Colonic mucosa (tissue), 4 donors: Measurements from ENCODE around the gene RREB1. TPM values are rescaled to one million over a fixed set of nuclear protein-coding genes. Genes with fewer than 3 reads are reported as not detected.

Experiments used
- DNase-seq: peaks from one replicate; pipeline ENCODE4 v3.0.0-alpha.2; 2020
- H3K27ac ChIP-seq: fragments of 200-600 bp; one replicate; pipeline ENCODE4 v1.8.0; 2021
- H3K27me3 ChIP-seq: fragments of 200-600 bp; one replicate; pipeline ENCODE4 v1.8.0; 2021
- H3K36me3 ChIP-seq: fragments of 200-600 bp; one replicate; pipeline ENCODE4 v1.8.0; 2021
- H3K4me1 ChIP-seq: fragments of 200-600 bp; one replicate; pipeline ENCODE4 v1.8.0; 2021; ENCODE audit warnings: mild to moderate bottlenecking
- H3K4me3 ChIP-seq: fragments of 200-600 bp; one replicate; pipeline ENCODE4 v1.8.0; 2021
- H3K9ac ChIP-seq, 2 donors: one replicate each; pipeline ENCODE4 v1.7.0; 2013; ENCODE audit warnings: control low read depth in 2 of 2, low read depth in 2 of 2, low read length in 2 of 2
- H3K9me3 ChIP-seq: fragments of 200-600 bp; one replicate; pipeline ENCODE4 v1.8.0; 2021
- CTCF ChIP-seq: fragments of 200-600 bp; IDR thresholded peaks from one replicate; pipeline ENCODE4 v1.8.0; 2022; ENCODE audit warnings: antibody characterized with exemption, mild to moderate bottlenecking
- intact Hi-C: fragments of 100-400 bp; cut with DNase I; formaldehyde crosslinking; loops from one replicate; pipeline ENCODE4 v1.14.1; 2022
- total RNA-seq, 2 donors: library from RNA; stranded (reverse); fragmentation: NEBNext Ultra II Directional in 1 of 2; extraction: Animal tissue kit (Norgen Biotek cat#: 25700) in 1 of 2; gene quantifications; one replicate each; pipeline ENCODE4 v1.2.1, GENCODE V29; 2021
- donor health status: healthy.
- donor health status: DM: no; HTN: no; CAD: no.
- donor health status: DM: no; HTN: no; CAD: no.

RREB1 gene
- total RNA-seq, 2 donors from 2014 or later: 79.0 to 81.3 TPM

DNA sequence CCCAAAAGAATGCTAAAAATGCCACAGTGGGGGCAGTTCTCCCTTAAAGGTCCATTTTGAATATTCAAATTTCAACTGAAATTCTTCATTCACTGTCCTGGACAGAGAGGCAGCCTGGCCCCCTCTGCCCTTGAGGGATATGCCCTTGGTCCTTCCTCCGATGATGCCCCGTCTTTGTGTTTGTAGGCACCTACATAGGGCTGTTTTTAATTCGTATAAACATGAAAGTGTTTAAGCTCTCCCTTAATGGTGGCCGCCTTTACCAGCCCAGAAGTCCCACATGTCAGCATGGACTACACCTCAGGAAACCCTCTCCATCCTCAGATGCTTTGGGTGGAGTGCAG is 135.0 kb downstream of the RREB1 start:
- no peaks in the 10 kb centered on the region for H3K9me3 ChIP-seq
- intact Hi-C loops: loop anchor here (5.0 to 10.0 kb wide), 2 partner anchors 518 to 566 kb away; no protein-coding TSS in a partner anchor
- peaks cover 13% of the 10 kb centered on the region for H3K4me1 ChIP-seq
- H3K36me3 ChIP-seq: peaks cover 9% of the 10 kb centered on the region
- H3K27me3 ChIP-seq: no peaks in the 10 kb centered on the region
- no peak for DNase-seq
- TF ChIP-seq CTCF: no peak
- no peak overlapping the region for H3K4me3 ChIP-seq
- peak overlapping the region; percentile 74 for H3K27ac ChIP-seq
- peak overlapping the region in 1 of 2 donors; percentile 48 for H3K9ac ChIP-seq

DNA sequence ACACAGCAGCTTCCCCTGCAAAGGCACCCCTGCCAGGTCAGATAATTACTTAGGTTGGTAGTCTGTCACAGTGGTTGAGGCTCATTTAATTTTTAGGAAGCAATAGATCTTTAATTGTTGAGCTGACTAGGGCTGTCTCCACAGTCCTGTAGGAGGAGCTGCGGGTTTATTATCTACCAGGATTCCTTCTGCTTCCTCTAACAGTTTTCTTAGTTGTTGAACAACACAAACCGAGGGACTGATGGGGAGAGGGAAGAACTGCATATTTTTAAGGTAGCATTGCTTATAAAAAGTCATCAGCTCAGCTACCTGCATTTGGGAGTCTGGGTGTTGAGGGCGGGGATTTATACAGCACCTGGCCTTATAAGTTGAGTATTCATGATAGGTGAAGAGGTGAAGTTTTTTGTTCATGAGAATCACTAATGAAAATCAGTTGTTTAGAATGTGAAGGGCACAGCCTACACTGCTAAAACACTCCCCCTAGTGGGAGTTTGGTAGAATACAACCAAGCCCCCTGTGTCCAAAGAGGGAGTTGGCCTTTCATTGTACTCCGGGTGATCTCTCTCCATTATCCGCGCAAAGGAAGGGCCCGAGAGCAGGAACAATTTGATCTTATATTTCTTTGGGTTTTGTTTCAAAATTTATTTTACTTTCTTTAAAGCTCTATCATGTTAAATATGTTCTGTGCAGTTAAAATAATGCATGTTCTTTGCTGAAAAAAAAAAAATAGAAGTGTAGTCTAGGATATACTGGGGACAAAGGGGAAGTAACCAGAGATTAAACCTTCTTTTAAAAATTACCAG is 135.6 kb downstream of the RREB1 start:
- Histone ChIP-seq H3K9me3 (no peaks in the 10 kb centered on the region), H3K27me3 (no peaks in the 10 kb centered on the region), H3K36me3 (peaks cover 14% of the 10 kb centered on the region), H3K27ac (peak overlapping the region; percentile 74), H3K4me3 (no peak overlapping the region), H3K9ac (peak overlapping the region in 1 of 2 donors; percentile 48), H3K4me1 (peaks cover 13% of the 10 kb centered on the region)
- intact Hi-C loops: loop anchor here (5.0 to 10.0 kb wide), 2 partner anchors 519 to 566 kb away; no protein-coding TSS in a partner anchor
- DNase-seq: peak; percentile 63
- peak; percentile 88 for TF ChIP-seq CTCF

DNA sequence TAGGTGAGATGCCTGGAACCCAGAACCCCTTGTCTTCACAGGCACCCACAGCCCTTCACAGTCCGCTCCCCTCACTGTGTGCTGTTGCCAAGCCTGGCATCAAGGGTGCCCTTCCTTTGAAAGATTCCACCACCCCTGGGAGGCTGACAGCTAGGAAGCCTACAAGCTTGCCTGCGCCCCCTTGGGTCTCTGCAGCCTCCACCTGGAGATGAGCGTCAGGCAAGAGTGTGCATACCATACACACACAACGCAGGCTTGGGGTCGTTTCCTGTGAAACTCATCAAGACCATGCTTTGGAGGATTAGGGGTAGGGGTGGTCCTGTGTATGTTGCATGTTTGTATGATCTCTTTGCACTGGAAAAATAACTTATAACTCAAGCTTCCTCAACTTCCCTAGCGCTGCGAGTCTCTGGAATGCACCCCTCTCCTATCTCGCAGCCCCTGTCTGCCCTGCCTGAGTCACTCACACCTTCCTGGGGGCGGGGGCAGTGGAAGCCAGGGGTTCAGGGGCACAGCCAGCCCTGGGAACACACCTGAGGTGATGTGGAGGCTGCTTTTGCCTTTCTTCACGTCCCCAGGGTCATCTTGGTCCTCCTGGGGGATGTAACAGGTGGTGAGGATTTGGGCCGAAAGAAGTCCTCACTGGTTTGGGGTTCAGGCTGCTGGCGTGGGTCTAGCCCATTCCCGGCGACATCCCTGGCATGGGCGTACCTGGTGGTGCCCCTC is 138.1 kb downstream of the RREB1 start:
- no peak overlapping the region for H3K4me3 ChIP-seq
- intact Hi-C loops: loop anchor here (10.0 kb wide), 1 partner anchor 521 kb away; no protein-coding TSS in a partner anchor
- peaks cover 13% of the 10 kb centered on the region for H3K4me1 ChIP-seq
- no peak overlapping the region for H3K27ac ChIP-seq
- H3K9me3 ChIP-seq: no peaks in the 10 kb centered on the region
- no peak overlapping the region for H3K9ac ChIP-seq
- H3K27me3 ChIP-seq: no peaks in the 10 kb centered on the region
- peaks cover 16% of the 10 kb centered on the region for H3K36me3 ChIP-seq
- no peak for TF ChIP-seq CTCF
- DNase-seq: no peak

DNA sequence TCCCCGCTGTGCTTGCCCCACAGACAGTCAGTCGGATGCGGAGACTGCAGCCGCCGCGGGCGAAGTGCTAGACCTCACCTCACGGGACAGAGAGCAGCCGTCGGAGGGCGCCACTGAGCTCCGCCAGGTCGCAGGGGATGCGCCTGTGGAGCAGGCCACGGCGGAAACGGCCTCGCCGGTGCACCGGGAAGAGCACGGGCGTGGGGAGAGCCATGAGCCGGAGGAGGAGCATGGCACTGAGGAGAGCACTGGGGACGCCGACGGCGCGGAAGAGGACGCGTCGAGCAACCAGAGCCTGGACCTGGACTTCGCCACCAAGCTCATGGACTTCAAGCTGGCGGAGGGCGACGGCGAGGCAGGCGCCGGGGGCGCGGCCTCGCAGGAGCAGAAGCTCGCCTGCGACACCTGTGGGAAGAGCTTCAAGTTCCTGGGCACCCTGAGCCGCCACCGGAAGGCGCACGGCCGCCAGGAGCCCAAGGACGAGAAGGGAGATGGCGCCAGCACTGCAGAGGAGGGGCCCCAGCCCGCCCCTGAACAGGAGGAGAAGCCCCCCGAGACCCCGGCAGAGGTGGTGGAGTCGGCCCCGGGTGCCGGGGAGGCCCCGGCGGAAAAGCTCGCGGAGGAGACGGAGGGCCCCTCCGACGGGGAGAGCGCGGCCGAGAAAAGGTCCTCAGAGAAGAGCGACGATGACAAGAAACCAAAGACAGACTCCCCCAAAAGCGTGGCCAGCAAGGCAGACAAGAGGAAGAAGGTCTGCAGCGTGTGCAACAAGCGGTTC is 138.8 kb downstream of the RREB1 start:
- Histone ChIP-seq H3K27ac (no peak overlapping the region), H3K9me3 (no peaks in the 10 kb centered on the region), H3K9ac (no peak overlapping the region), H3K36me3 (peaks cover 16% of the 10 kb centered on the region), H3K27me3 (no peaks in the 10 kb centered on the region), H3K4me3 (no peak overlapping the region), H3K4me1 (peaks cover 13% of the 10 kb centered on the region)
- no peak for TF ChIP-seq CTCF
- no peak for DNase-seq
- intact Hi-C loops: loop anchor here (10.0 kb wide), 1 partner anchor 522 kb away; no protein-coding TSS in a partner anchor

DNA sequence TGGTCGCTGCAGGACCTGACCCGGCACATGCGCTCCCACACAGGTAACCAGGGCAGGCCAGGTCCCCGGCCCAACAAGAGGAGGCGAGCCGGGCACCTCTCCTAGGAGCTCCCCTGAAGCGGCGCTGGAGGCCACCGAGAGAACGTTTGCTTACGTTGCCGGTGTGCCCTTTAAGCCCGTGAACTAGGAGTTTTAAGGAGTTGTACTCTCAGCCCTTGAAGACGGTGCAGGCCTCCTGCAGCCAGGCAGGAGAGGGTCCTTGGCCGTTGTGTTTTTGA is 139.4 kb downstream of the RREB1 start:
- intact Hi-C loops: loop anchor here (10.0 kb wide), 1 partner anchor 522 kb away; no protein-coding TSS in a partner anchor
- no peak overlapping the region for H3K27ac ChIP-seq
- no peak overlapping the region for H3K4me3 ChIP-seq
- no peaks in the 10 kb centered on the region for H3K9me3 ChIP-seq
- H3K36me3 ChIP-seq: peaks cover 16% of the 10 kb centered on the region
- H3K27me3 ChIP-seq: no peaks in the 10 kb centered on the region
- DNase-seq: no peak
- no peak overlapping the region for H3K9ac ChIP-seq
- TF ChIP-seq CTCF: no peak
- peaks cover 12% of the 10 kb centered on the region for H3K4me1 ChIP-seq
